OCI-LY3 (cell line): Measurements from ENCODE around the gene PTPRN2.

Source experiments
- CTCF ChIP-seq: fragments of 200-600, 300-600 bp; sonication (generic); IDR thresholded peaks from 2 replicates; pipeline ENCODE4 v1.5.1; 2014; ENCODE audit warnings: antibody characterized with exemption, low read length, low read depth
- EZH2phosphoT487 ChIP-seq: fragments of 200-600 bp; shearing (Covaris generic); IDR thresholded peaks from 2 replicates; pipeline ENCODE4 v1.6.1; 2018; ENCODE audit warnings: antibody characterized with exemption, mixed run types, low read depth

GRCh38 chr7:158472596-158472995, 115.0 kb downstream of the PTPRN2 start:
- TF ChIP-seq CTCF (no peak), EZH2phosphoT487 (no peak)
